Measurements from ENCODE around the gene WDR31. TPM values are rescaled to one million over a fixed set of nuclear protein-coding genes. Genes with fewer than 3 reads are reported as not detected.

The WDR31 gene
- total and polyA plus RNA-seq, 10 donors = 0.15 to 2.3 (median 0.78) TPM

DNA sequence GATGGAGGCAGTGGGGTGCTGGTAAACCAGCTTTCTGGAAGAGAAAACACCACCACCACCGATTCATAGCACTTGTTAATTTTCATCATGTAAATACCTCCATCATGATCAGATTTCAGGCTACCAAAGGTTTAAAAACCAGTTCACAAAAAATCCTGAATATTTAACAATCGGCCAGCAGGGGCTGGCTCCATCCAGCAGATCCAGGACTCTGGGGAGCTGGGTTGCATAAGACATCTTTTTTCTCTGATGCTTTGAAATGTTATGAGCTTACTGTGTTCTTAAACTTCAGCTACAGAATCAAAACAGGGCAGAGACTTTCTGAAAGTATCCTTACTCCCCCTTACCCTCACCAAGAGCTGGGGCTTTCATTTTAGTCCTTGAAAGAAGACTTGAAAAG is 22.3 kb downstream of the WDR31 start:
- H3K27me3 ChIP-seq (replicated peaks in 1 of 7) = no peaks in the 10 kb centered on the region
- H3K27ac ChIP-seq = no peak overlapping the region
- TF ChIP-seq POLR2A (IDR thresholded peaks at IDR 0.05) = no peak
- TF ChIP-seq, protein P1, sequence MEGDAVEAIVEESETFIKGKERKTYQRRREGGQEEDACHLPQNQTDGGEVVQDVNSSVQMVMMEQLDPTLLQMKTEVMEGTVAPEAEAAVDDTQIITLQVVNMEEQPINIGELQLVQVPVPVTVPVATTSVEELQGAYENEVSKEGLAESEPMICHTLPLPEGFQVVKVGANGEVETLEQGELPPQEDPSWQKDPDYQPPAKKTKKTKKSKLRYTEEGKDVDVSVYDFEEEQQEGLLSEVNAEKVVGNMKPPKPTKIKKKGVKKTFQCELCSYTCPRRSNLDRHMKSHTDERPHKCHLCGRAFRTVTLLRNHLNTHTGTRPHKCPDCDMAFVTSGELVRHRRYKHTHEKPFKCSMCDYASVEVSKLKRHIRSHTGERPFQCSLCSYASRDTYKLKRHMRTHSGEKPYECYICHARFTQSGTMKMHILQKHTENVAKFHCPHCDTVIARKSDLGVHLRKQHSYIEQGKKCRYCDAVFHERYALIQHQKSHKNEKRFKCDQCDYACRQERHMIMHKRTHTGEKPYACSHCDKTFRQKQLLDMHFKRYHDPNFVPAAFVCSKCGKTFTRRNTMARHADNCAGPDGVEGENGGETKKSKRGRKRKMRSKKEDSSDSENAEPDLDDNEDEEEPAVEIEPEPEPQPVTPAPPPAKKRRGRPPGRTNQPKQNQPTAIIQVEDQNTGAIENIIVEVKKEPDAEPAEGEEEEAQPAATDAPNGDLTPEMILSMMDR (IDR thresholded peaks at IDR 0.05 in 8 of 11, conservative IDR thresholded peaks at IDR 0.05 in 3 of 11) = no peak
- H3K36me3 ChIP-seq = peaks cover 0 to 18% (median 0%) of the 10 kb centered on the region in 6 donors
- 78 to 92% (median 86%) methylated on average over 2 of the region's 2 CpGs for WGBS, 5 donors
- no peaks in the 10 kb centered on the region for H3K9me3 ChIP-seq
- no peak for DNase-seq
- H3K4me3 ChIP-seq = no peak overlapping the region
- intact Hi-C loops (cut with DNase I; ENCODE audit: low total_unique reads) = no loop called here
- H3K4me1 ChIP-seq = no peaks in the 10 kb centered on the region

GRCh38 chr9:113316030-113316429 is 24.0 kb downstream of the WDR31 start:
- intact Hi-C loops (cut with DNase I; ENCODE audit: low total_unique reads) = no loop called here
- Histone ChIP-seq H3K27ac (no peak overlapping the region), H3K27me3 (replicated peaks in 1 of 7) (no peaks in the 10 kb centered on the region), H3K36me3 (peaks cover 0 to 18% (median 0%) of the 10 kb centered on the region in 6 donors), H3K9me3 (no peaks in the 10 kb centered on the region), H3K4me3 (no peak overlapping the region), H3K4me1 (no peaks in the 10 kb centered on the region)
- no peak for DNase-seq
- TF ChIP-seq POLR2A (IDR thresholded peaks at IDR 0.05) (no peak), POLR2AphosphoS5 (IDR thresholded peaks at IDR 0.05) (no peak)
- TF ChIP-seq, protein P1 (IDR thresholded peaks at IDR 0.05 in 8 of 11, conservative IDR thresholded peaks at IDR 0.05 in 3 of 11) = no peak
- WGBS, 5 donors = 90 to 98% (median 93%) methylated on average over 4 of the region's 4 CpGs

GRCh38 chr9:113315231-113315630 is 24.8 kb downstream of the WDR31 start:
- TF ChIP-seq POLR2A (IDR thresholded peaks at IDR 0.05) (no peak), POLR2AphosphoS5 (IDR thresholded peaks at IDR 0.05) (no peak)
- TF ChIP-seq, protein P1 (IDR thresholded peaks at IDR 0.05 in 8 of 11, conservative IDR thresholded peaks at IDR 0.05 in 3 of 11) = no peak
- no peak for DNase-seq
- no peaks in the 10 kb centered on the region for H3K4me1 ChIP-seq
- no peak overlapping the region for H3K27ac ChIP-seq
- no peaks in the 10 kb centered on the region for H3K9me3 ChIP-seq
- H3K27me3 ChIP-seq (replicated peaks in 1 of 7) = no peaks in the 10 kb centered on the region
- H3K4me3 ChIP-seq = no peak overlapping the region
- intact Hi-C loops (cut with DNase I; ENCODE audit: low total_unique reads) = no loop called here
- peaks cover 0 to 10% (median 0%) of the 10 kb centered on the region in 6 donors for H3K36me3 ChIP-seq

DNA sequence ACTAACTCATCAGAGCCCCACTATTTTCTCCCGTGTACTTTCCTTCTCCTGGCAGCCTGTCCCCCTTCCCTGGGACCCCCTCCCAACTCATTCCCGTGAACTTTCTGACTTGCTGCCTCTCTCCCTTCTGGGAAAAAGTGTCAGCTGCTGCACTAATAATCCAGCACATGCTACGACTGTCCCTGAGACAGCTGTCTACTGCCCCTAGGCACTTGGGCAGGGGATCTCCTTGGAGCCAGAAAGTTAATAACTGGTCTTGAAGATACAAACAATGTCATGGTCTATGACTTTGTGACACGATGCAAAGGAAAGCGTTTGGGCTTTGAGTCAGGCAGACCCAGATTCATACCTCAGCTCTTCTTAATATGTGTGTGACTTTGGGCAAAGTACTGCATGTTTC is 26.8 kb downstream of the WDR31 start:
- TF ChIP-seq, protein P1 (IDR thresholded peaks at IDR 0.05 in 8 of 11, conservative IDR thresholded peaks at IDR 0.05 in 3 of 11) = no peak
- TF ChIP-seq POLR2AphosphoS5 (IDR thresholded peaks at IDR 0.05) (no peak), POLR2A (IDR thresholded peaks at IDR 0.05) (no peak)
- no peaks in the 10 kb centered on the region for H3K27me3 ChIP-seq (replicated peaks in 1 of 7)

More for the DNA sequence above, 26.8 kb downstream of the WDR31 start:
- H3K27ac ChIP-seq = no peak overlapping the region
- no peak for DNase-seq
- no peaks in the 10 kb centered on the region for H3K9me3 ChIP-seq
- H3K36me3 ChIP-seq = no peaks in the 10 kb centered on the region
- no peaks in the 10 kb centered on the region for H3K4me1 ChIP-seq
- 83 to 90% (median 87%) methylated on average over 5 of the region's 5 CpGs for WGBS, 5 donors
- no peak overlapping the region for H3K4me3 ChIP-seq
- intact Hi-C loops (cut with DNase I; ENCODE audit: low total_unique reads) = no loop called here
